ENCODE data around the gene BMPER.

DNA sequence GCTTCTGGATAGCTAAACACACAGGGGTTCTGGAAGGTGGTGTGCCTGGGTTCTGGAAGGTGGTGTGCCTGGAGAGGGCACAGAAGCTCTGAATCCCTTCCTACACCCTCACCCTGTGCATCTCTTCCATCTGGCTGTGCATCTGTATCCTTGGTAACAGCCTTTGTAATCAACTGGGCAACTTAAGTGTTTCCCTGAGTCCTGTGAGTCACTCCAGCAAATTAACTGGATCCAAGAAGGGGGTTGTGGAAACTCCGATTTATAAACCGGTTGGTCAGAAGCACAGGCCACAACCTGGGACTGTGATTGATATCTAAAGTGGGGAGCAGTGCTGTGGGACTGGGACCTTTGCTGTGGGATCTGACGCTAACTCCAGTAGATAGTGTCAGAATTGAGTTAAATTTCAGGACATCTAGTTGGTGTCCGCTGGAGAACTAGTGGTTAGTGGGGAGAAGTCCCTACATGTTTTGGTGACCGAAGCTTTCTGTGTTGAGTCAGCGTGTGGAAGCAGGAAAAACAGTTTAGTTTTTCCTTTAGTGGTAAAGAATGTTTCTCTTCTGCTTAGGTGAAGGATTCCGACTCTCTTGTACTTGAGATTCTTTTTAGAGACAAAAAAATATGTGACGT lies 228.1 kb downstream of the BMPER start:
- no peak for TF ChIP-seq POLR2A (IDR thresholded peaks at IDR 0.05)
- TF ChIP-seq, protein P1, sequence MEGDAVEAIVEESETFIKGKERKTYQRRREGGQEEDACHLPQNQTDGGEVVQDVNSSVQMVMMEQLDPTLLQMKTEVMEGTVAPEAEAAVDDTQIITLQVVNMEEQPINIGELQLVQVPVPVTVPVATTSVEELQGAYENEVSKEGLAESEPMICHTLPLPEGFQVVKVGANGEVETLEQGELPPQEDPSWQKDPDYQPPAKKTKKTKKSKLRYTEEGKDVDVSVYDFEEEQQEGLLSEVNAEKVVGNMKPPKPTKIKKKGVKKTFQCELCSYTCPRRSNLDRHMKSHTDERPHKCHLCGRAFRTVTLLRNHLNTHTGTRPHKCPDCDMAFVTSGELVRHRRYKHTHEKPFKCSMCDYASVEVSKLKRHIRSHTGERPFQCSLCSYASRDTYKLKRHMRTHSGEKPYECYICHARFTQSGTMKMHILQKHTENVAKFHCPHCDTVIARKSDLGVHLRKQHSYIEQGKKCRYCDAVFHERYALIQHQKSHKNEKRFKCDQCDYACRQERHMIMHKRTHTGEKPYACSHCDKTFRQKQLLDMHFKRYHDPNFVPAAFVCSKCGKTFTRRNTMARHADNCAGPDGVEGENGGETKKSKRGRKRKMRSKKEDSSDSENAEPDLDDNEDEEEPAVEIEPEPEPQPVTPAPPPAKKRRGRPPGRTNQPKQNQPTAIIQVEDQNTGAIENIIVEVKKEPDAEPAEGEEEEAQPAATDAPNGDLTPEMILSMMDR (IDR thresholded peaks at IDR 0.05) = no peak

All from uterus (tissue), 2 donors.